Left ventricle myocardium inferior (tissue), 1 donor: Measurements from ENCODE around the gene CHST3. TPM values are rescaled to one million over a fixed set of nuclear protein-coding genes. Genes with fewer than 3 reads are reported as not detected.
A peak's percentile ranks its signal among the peaks of the same experiment; 100 is the strongest.

Experiments used
- DNase-seq: peaks from one replicate; pipeline ENCODE4 v3.0.0-alpha.2; 2020
- H3K27ac ChIP-seq: fragments of 200-600 bp; replicated peaks from 2 replicates; pipeline ENCODE4 v1.8.0; 2021
- H3K27me3 ChIP-seq: fragments of 200-600 bp; 2 replicates; pipeline ENCODE4 v1.8.0; 2021; ENCODE audit warnings: low read depth
- H3K36me3 ChIP-seq: fragments of 200-600 bp; 2 replicates; pipeline ENCODE4 v1.8.0; 2021
- H3K4me1 ChIP-seq: fragments of 200-600 bp; 2 replicates; pipeline ENCODE4 v1.8.0; 2021
- H3K4me3 ChIP-seq: fragments of 200-600 bp; 2 replicates; pipeline ENCODE4 v1.8.0; 2021; ENCODE audit warnings: mild to moderate bottlenecking, moderate library complexity
- H3K9me3 ChIP-seq: fragments of 200-600 bp; replicated peaks from 2 replicates; pipeline ENCODE4 v1.8.0; 2021
- intact Hi-C: fragments of 100-400 bp; cut with micrococcal nuclease; formaldehyde crosslinking; loops from one replicate; pipeline ENCODE4 v1.11.0; 2022
- total RNA-seq: library from RNA; stranded (reverse); fragmentation: NEBNext Ultra II Directional; extraction: Animal tissue kit (Norgen Biotek cat#: 25700); gene quantifications from one replicate; pipeline ENCODE4 v1.2.1, GENCODE V29; 2021
- TF ChIP-seq, protein P1 (sequence below): fragments of 200-600 bp; IDR thresholded peaks from 2 replicates; pipeline ENCODE4 v1.8.0; 2021; ENCODE audit warnings: antibody characterized with exemption, mild to moderate bottlenecking, borderline replicate concordance
- donor health status: DM: no; HTN: yes; CAD: no; lungs with severe emphysema.

Gene CHST3
- total RNA-seq, 1 donor from 2014 or later: 18.0 TPM

- no peak for DNase-seq
- intact Hi-C loops: no loop called here
- TF ChIP-seq, protein P1, sequence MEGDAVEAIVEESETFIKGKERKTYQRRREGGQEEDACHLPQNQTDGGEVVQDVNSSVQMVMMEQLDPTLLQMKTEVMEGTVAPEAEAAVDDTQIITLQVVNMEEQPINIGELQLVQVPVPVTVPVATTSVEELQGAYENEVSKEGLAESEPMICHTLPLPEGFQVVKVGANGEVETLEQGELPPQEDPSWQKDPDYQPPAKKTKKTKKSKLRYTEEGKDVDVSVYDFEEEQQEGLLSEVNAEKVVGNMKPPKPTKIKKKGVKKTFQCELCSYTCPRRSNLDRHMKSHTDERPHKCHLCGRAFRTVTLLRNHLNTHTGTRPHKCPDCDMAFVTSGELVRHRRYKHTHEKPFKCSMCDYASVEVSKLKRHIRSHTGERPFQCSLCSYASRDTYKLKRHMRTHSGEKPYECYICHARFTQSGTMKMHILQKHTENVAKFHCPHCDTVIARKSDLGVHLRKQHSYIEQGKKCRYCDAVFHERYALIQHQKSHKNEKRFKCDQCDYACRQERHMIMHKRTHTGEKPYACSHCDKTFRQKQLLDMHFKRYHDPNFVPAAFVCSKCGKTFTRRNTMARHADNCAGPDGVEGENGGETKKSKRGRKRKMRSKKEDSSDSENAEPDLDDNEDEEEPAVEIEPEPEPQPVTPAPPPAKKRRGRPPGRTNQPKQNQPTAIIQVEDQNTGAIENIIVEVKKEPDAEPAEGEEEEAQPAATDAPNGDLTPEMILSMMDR: no peak
- Histone ChIP-seq H3K27me3 (no peaks in the 10 kb centered on the region), H3K4me1 (peaks cover 28% of the 10 kb centered on the region), H3K36me3 (no peaks in the 10 kb centered on the region), H3K9me3 (no peaks in the 10 kb centered on the region), H3K27ac (peak overlapping the region; percentile 46), H3K4me3 (no peak overlapping the region)
Observed at GRCh38 chr10:72056932-72057751, 92.9 kb downstream of the CHST3 start.

GRCh38 chr10:72058347-72058898 lies 94.2 kb downstream of the CHST3 start:
- H3K27ac ChIP-seq: peak overlapping the region; percentile 46
- no peaks in the 10 kb centered on the region for H3K36me3 ChIP-seq

DNA sequence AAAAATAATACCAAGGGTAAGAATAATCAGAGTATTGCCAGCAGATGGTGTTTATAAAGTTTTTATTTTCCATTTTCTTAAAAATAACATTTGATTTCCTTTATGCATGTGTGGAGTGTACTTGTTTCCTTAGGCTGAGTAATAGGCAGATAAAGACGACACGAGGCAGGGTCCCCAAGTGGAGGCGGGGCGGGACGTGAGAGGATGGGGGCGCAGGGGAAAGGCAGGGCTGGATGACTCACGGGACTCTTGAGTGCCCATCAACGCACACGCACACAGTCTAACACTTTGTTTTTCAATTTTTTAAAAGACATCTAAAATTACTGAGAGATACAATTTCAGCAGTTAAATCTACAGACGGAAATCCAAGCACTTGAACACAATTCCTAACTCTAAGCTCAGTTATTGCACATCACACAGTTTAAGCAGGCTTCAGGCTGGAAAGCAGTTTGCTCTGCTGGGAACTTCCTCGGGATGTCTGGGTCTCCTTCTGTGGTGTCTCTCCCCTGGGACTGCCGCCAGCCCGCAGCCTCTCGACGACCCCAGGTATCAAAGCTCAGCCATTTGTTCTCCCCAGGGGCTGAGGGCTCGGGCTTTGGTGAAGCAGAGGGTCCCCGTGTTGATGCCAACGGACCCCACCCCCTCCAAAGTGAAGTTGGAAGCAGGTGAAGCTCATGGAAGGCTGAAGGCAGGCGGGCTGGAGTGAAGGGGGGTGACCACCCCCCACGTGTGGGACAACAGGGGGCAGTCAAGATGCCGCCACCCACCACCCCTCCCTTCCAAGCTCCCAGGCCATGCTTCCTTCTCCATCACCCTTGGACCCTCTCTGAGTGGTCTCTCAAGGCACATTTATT lies 95.0 kb downstream of the CHST3 start:
- no peak for DNase-seq
- Histone ChIP-seq H3K4me1 (peaks cover 28% of the 10 kb centered on the region), H3K27me3 (no peaks in the 10 kb centered on the region), H3K36me3 (no peaks in the 10 kb centered on the region), H3K27ac (peak overlapping the region; percentile 46), H3K4me3 (no peak overlapping the region), H3K9me3 (no peaks in the 10 kb centered on the region)
- intact Hi-C loops: no loop called here
- TF ChIP-seq, protein P1: no peak

More at GRCh38 chr10:72058347-72058898, 94.2 kb downstream of the CHST3 start:
- Histone ChIP-seq H3K4me3 (no peak overlapping the region), H3K4me1 (peaks cover 28% of the 10 kb centered on the region), H3K9me3 (no peaks in the 10 kb centered on the region), H3K27me3 (no peaks in the 10 kb centered on the region)
- no peak for DNase-seq
- intact Hi-C loops: no loop called here
- TF ChIP-seq, protein P1: no peak

- H3K4me1 ChIP-seq: peaks cover 28% of the 10 kb centered on the region
- no peak overlapping the region for H3K4me3 ChIP-seq
- H3K27ac ChIP-seq: no peak overlapping the region
- no peaks in the 10 kb centered on the region for H3K36me3 ChIP-seq
- H3K9me3 ChIP-seq: no peaks in the 10 kb centered on the region
- intact Hi-C loops: no loop called here
- no peaks in the 10 kb centered on the region for H3K27me3 ChIP-seq
- DNase-seq: no peak
- TF ChIP-seq, protein P1: no peak
Observed at GRCh38 chr10:72059843-72060822, 95.9 kb downstream of the CHST3 start.
